Stimulated activated CD4-positive, alpha-beta T cell treated with anti-CD3 and anti-CD28 coated beads, TNF-alpha, amount 100 ng/mL, for 48 hours (primary cell): Measurements from ENCODE around the gene PAGE5.

Experiments used
- DNase-seq, 3 donors: peaks; one replicate each; pipeline ENCODE4 v3.0.0-alpha.2; 2020; ENCODE audit warnings: low read depth in 3 of 3

The PAGE5 gene, protein sequence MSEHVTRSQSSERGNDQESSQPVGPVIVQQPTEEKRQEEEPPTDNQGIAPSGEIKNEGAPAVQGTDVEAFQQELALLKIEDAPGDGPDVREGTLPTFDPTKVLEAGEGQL

DNA sequence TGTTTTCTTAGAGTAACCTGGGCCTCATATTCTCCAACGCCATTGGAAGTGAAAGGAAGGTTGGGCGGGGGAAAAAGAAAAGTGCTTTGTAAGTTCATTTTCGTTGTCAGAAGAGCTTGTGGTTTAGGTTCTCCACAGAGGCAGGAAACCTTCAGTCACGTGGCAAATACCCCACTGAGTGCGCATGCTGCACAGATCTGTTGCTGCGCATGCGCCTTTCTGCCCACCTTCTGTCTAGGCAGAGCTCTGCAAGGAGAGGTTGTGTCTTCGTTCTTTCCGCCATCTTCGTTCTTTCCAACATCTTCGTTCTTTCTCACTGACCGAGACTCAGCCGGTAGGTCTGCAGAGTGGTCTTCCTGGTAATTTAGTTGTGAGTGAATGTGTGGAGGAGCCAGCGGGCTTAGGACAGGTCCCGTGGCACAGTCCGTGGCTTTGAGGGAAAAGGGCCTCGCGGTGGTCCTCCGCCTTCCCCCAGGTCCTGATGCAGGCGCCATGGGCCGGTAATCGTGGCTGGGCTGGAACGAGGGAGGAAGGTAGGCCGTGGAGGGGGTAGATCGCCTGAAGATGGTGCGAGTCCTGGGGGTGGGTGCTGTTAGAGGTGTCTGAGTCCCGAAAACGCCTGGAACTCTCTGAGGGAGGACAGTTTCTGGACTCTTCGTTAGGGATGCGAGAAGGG, at the start of gene PAGE5:
TSS of gene PAGE5 (plus strand) at position 228 of the 676 bp plus-strand sequence. CDS start 1,037 bp downstream, outside the sequence.
- DNase-seq = no peak

DNA sequence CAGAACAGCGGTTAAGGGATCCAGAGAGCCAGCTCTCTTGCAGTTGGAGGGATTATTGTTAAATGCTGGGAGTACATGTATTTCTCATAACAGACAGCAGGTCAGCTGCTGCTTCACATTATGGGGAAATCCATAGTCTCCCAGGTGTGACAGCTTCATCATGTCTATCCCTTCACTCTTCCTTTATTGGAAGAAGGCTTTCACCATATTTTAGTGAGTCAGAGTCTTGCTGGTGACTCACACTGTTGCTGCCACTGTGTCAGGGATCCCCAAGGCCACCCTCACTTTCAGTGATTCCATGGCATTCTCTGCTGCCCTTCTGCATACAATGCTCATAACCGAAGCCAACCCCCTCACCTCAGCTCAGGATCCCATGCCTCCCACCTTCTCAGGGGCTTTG, 32.9 kb upstream of the PAGE5 start:
- DNase-seq = no peak

DNA sequence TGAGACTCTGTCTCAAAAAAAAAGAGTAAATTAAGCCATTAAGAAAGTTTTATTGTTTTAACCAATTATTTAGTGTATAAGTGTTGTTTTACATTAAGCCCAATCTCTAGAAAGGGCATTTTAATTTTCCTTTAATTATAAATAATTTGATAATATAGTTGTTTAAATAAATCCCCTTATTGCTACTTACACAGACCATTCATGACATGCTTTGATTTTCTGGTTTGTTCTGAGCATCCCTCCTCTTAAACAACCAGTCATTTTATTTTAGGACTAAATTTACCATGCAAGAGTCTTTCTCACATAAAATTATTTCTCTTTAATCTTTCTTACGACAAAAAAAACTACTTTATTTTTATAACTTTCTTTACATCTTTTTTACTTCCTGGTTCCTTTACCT, 23.5 kb upstream of the PAGE5 start:
- no peak for DNase-seq

DNA sequence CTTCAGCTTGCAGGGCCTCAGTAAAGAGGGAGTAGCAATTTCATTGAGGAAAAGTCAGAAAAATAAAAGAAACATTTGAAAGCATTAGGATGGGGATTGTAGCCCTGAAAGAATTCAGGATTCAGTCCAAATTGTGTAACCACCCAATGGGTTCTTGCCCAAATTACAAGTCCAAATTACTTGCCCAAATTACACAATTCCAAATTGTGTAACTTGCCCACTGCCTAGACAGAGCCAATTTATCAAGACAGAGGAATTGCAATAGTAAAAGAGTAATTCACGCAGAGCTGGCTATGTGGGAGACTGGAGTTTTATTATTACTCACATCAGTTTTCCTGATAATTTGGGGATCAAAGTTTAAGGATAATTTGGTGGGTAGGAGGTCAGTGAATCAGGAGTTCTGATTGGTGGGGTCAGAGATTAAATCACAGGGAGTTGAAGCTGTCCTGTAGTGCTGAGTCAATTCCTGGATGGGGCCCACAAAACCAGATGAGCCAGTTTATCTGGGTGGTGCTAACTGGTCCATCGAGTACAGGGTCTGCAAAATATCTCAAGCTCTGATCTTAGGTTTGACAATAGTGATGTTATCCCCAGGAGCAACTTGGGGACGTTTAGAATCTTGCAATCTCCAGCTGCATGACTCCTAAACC, 18.1 kb upstream of the PAGE5 start:
- DNase-seq = no peak

DNA sequence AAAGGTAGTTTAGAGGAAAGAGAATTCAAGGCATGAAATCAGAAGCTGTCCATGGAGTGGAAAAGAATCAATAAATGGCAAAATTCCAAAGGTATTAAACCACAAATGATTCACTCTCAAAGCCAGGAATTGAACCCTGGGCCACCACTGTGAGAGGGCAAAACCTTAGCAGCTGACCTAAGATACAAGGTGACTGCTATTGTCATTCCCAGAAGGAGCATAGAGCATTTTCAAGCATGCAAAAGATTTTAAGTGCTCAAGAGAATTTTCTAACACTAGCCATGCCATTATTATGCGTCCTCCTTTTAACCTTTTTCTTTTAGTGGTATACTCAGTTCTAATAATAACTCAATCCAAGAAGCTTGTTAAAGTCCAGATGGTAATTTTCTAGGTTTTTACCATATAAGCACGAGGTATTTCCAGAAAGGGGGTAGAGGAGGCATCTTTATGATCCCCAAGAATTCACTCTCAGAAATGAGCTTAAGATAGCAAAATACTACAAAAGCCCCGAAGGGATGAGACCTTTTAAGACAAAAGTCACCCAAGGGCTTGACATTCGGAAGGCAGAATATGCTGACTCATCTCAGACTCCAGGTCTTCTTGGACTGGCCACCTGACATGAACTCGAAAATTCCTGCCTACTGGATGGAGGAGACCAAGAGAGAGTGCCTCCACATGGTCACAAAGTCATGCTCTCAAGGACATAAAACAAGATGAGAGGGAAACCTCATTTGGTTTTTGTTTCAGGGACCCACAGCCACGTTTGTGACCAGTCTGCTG, 13.8 kb upstream of the PAGE5 start:
- no peak for DNase-seq

DNA sequence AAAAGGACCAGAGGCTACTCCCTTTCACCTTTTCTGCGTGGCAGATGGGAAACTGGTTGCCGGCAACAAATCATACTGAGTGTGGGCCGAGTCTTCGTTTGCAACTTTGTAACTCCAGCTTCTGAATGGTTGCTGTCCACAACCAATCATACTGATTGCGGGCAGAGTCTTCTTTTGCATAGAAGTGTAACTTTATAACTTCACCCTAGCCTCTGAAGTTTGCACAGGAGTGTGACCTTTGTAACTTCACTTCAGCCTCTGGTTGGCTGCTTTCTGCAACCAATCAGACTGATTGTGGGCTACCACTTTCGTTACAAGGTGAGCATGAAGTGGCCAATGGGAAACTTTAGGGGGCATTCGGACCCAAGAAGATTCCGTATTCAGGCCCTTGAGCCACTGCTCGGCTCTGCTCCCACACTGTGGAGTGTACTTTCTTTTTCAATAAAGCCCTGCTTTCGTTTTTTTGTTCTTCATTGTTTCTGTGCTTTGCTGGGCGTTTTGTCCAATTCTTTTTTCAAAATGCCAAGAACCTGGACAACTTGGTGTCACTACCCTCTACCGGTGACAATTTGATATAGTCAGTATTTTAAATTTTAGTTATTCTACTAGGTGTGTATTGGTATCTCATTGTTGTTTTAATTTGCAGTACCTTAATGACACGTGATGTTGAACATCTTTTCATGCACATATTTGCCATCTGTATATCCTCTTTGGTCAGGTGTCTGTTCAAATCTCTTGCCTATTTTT, 9.0 kb upstream of the PAGE5 start:
- no peak for DNase-seq

DNA sequence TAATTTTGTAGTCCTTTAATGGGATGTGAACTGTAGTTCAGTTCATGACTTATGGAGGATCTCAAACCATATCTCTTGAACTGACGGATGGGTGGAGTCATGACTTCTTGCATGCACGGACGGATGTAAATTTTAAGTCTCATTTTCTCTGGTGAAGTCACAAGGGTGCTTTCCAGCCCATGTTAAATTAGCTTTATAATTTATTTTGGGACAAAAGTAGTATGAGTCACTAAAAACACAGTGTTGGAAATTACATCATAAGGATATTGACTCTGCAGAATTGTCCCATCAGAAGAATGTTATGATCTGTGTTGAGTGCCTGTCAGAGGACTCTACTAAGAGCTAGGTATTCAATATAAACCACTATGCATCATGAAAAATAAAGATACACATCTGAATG, 6.8 kb upstream of the PAGE5 start:
- DNase-seq = no peak

DNA sequence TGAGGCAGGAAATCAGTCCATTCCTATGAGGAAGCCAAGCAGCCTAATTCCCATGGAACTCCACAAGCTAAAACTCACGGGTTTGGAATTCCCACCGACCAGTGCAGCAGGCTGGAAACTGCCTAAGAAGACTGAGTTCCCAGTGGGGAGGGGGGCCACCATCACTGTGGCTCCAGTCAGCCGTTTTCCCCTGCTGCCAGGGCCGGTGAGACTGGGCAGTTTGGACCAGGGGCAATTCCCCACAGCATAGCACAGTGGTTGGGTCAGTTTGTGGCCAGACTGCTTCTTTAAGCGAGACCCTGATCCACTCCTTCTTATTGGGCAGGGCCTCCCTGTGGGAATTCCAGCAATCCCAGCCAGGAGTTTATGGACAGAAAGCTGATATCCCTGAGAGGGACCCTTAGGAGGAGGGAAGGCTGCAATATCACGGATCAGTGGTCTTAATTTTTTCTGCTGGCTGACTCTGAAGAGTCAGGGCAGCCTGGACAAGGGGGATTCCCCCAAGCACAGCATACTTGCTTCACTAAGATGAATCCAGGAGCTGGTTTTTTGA, 20.7 kb downstream of the PAGE5 start:
- DNase-seq = no peak

DNA sequence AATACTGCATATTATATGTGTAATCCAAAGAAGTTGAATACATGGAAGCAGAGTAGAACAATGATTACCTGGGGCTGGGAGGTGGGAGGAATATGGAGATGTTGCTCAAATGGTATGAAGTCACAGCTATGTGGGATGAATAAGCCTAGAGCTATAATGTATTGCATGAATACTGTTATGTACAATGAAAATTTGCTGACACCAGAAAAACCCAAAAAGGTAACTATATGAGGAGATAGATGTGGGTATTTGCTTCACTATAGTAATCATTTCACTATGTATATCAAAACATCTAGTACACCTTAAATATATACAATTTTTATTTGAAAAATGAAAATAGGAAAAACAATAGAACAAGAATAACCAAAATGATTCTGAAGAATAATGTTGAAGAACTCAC, 33.4 kb downstream of the PAGE5 start:
- DNase-seq = no peak

DNA sequence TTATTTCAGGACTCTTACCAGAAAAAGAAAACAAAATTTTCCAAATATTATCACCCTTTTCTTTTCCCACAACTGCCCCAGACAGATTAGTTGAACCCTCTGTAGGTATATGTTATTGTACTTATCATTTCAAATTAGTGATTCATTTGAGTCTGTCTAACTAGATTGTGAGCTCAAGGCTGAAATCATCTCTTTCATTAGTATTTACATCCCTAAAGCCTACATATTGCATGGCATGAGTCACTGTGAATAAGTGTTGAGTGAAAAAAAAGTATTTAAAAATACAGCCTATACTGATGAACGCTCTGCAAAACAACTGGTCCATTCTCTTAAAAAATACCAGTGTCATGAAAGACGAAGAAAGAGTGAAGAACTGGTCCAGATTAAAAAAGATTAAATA, 40.7 kb downstream of the PAGE5 start:
- no peak for DNase-seq

DNA sequence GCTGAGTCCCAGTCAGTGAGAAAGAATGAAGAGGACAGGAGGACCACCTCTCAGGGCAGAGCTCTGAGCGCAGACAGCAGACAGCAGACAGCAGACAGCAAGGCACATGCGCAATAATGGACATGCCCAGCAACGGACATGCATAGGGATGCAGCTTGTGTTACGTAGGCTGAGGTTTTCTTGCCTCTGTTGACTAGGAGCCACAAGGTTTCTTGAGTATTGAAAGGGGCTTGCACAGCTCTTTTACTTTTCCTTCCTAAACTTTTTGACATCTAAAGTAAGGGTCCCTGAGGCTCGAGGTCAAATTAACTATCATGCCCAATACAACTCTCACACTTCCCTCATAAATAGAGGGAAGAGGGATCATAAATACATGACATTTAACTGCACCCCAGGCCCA, 44.7 kb downstream of the PAGE5 start, which contains the start of gene PAGE3:
TSS of gene PAGE3 (minus strand) at position 101 of the 400 bp plus-strand sequence. CDS start 1,013 bp downstream, outside the sequence.
- no peak for DNase-seq
